Transverse colon (tissue), 4 donors: ENCODE results near the gene ZBTB20.

Source experiments
- EP300 ChIP-seq: sonication (generic); formaldehyde crosslinking; IDR thresholded peaks from one replicate; pipeline ENCODE4 v1.6.1; 2017; ENCODE audit warnings: antibody characterized with exemption, low read depth
- POLR2A ChIP-seq: fragments of 450-650 bp; IDR thresholded peaks from one replicate; pipeline ENCODE4 v1.6.1; 2016; ENCODE audit warnings: antibody characterized with exemption, mild to moderate bottlenecking, moderate library complexity
- POLR2AphosphoS5 ChIP-seq, 3 donors: sonication (generic); formaldehyde crosslinking; IDR thresholded peaks; one replicate each; pipeline ENCODE4 v1.6.1; 2016; ENCODE audit warnings: antibody characterized with exemption in 3 of 3
- TF ChIP-seq, protein P1 (sequence below), 5 experiments: fragments of 200-600 bp in 3 of 5; fragments of 450-650 bp in 2 of 5; sonication (generic) in 3 of 5; IDR thresholded peaks; 1 replicate in 2 of 5; 2 replicates in 3 of 5; pipeline ENCODE4 v1.5.1; 2016 to 2017; ENCODE audit warnings: antibody characterized with exemption in 5 of 5, inconsistent platforms in 3 of 5, mild to moderate bottlenecking in 2 of 5, moderate library complexity in 1 of 5

DNA sequence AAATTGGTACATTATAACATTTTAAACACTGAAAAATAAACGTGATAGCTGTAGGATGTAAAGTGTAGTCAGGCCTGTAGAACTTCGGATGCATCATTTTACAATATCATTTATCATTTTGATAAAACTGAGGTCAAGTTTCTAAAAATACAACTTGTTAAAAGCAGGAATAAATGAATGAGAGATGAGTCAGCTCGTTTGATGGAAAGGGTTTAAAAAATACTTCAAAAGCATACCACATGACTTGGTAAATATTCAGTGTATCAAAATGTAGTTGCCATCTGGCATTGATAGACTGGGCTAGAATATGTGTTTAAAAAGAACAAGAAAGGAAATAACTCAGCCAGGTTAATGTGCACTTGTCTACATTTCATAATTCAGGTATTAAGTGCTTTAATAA lies 496.3 kb downstream of the ZBTB20 start:
- TF ChIP-seq, protein P1, sequence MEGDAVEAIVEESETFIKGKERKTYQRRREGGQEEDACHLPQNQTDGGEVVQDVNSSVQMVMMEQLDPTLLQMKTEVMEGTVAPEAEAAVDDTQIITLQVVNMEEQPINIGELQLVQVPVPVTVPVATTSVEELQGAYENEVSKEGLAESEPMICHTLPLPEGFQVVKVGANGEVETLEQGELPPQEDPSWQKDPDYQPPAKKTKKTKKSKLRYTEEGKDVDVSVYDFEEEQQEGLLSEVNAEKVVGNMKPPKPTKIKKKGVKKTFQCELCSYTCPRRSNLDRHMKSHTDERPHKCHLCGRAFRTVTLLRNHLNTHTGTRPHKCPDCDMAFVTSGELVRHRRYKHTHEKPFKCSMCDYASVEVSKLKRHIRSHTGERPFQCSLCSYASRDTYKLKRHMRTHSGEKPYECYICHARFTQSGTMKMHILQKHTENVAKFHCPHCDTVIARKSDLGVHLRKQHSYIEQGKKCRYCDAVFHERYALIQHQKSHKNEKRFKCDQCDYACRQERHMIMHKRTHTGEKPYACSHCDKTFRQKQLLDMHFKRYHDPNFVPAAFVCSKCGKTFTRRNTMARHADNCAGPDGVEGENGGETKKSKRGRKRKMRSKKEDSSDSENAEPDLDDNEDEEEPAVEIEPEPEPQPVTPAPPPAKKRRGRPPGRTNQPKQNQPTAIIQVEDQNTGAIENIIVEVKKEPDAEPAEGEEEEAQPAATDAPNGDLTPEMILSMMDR (IDR thresholded peaks at IDR 0.05) = no peak
- no peak for TF ChIP-seq POLR2AphosphoS5 (IDR thresholded peaks at IDR 0.05)
- no peak for TF ChIP-seq POLR2A
- TF ChIP-seq EP300 = no peak
